H1 (cell line): ENCODE measurements around the gene AKAP8.

ENCODE experiments used
- BCL11A ChIP-seq, 2 experiments: IDR thresholded peaks; one replicate each; pipeline ENCODE4 v1.6.1; 2011; ENCODE audit warnings: low read depth in 2 of 2, low read length in 2 of 2, mild to moderate bottlenecking in 2 of 2
- JUN ChIP-seq: IDR thresholded peaks from 2 replicates; pipeline ENCODE4 v1.6.1; 2011; ENCODE audit warnings: low read depth, mild to moderate bottlenecking, improper control_type of control experiment, low read length
- POLR2A ChIP-seq, 2 experiments: IDR thresholded peaks; 1 replicate in 1 of 2; 2 replicates in 1 of 2; pipeline ENCODE4 v1.6.1; 2011; ENCODE audit warnings: low read depth in 2 of 2, low read length in 2 of 2, mild to moderate bottlenecking in 2 of 2; ENCODE audit errors: control extremely low read depth in 1 of 2
- POLR2AphosphoS5 ChIP-seq: IDR thresholded peaks from 2 replicates; pipeline ENCODE4 v1.6.1; 2011; ENCODE audit warnings: low read depth, low read length
- TF ChIP-seq, protein P1 (sequence below), 3 experiments: IDR thresholded peaks; 1 replicate in 2 of 3; 2 replicates in 1 of 3; pipeline versions ENCODE4 v1.5.1 to v1.6.1; 2011; ENCODE audit warnings: low read length in 3 of 3, mild to moderate bottlenecking in 3 of 3, inconsistent platforms in 2 of 3, low read depth in 1 of 3, moderate library complexity in 1 of 3; ENCODE audit not compliant: insufficient read depth in 1 of 3; ENCODE audit errors: control extremely low read depth in 1 of 3
- TF ChIP-seq, protein P2 (sequence below): IDR thresholded peaks from 2 replicates; pipeline ENCODE4 v1.6.1; 2012; ENCODE audit warnings: inconsistent platforms

DNA sequence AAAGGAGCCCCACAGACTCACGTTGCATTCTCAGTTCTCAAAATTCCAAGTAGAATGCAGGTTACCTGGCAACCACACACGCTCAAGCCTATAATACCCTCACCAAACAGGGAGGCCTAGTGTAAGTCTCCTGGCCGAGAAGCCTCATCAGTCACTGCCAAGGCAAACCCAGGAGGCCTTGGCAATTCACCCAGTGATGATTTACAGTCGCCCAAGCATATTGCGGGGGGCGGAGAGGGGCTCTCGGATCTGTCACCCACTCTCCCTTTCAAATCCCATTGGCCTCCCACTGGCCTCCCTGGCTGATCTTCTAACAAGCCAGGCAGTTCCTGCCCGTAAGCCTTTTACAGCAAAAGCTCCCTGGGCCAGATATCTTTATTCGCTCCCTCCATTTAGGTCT lies 38.1 kb upstream of the AKAP8 start:
- TF ChIP-seq, protein P1, sequence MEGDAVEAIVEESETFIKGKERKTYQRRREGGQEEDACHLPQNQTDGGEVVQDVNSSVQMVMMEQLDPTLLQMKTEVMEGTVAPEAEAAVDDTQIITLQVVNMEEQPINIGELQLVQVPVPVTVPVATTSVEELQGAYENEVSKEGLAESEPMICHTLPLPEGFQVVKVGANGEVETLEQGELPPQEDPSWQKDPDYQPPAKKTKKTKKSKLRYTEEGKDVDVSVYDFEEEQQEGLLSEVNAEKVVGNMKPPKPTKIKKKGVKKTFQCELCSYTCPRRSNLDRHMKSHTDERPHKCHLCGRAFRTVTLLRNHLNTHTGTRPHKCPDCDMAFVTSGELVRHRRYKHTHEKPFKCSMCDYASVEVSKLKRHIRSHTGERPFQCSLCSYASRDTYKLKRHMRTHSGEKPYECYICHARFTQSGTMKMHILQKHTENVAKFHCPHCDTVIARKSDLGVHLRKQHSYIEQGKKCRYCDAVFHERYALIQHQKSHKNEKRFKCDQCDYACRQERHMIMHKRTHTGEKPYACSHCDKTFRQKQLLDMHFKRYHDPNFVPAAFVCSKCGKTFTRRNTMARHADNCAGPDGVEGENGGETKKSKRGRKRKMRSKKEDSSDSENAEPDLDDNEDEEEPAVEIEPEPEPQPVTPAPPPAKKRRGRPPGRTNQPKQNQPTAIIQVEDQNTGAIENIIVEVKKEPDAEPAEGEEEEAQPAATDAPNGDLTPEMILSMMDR (IDR thresholded peaks at IDR 0.05; ENCODE audit: control extremely low read depth in 1 of 3, insufficient read depth in 1 of 3, low read depth in 1 of 3, low read length in 3 of 3) = no peak
- peak; percentile 33; the same call in 1 of the 2 replicates for TF ChIP-seq POLR2AphosphoS5
- TF ChIP-seq BCL11A (IDR thresholded peaks at IDR 0.05; ENCODE audit: low read depth in 2 of 2, low read length in 2 of 2) = no peak
- TF ChIP-seq POLR2A (IDR thresholded peaks at IDR 0.05; ENCODE audit: control extremely low read depth in 1 of 2, low read depth in 2 of 2, low read length in 2 of 2) = peak in 1 of 2 experiments; percentile 6; a peak in 1 of 3 replicates
- TF ChIP-seq JUN = no peak
- TF ChIP-seq, protein P2, sequence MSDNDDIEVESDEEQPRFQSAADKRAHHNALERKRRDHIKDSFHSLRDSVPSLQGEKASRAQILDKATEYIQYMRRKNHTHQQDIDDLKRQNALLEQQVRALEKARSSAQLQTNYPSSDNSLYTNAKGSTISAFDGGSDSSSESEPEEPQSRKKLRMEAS = no peak
